ENCODE results near the gene USP8.
"Not testable (repeated sequence)": the region's sequence is repeated elsewhere in the genome, so short reads cannot be mapped to it uniquely, and the experiment has no call there.

USP8 gene

GRCh38 chr15:50484781-50485180, 60.6 kb downstream of the USP8 start:
- DNase-seq (ENCODE audit: extremely low read depth, low read depth) = no peak
- no peak for TF ChIP-seq CTCF (IDR thresholded peaks at IDR 0.05; ENCODE audit: low read depth, low read length, missing control alignments)
- no peak overlapping the region for H3K4me3 ChIP-seq (replicated peaks; ENCODE audit: low read depth, low read length)

GRCh38 chr15:50485389-50485788, 61.2 kb downstream of the USP8 start:
- H3K4me3 ChIP-seq (replicated peaks; ENCODE audit: low read depth, low read length) = no peak overlapping the region
- no peak for TF ChIP-seq CTCF (IDR thresholded peaks at IDR 0.05; ENCODE audit: low read depth, low read length, missing control alignments)
- no peak for DNase-seq (ENCODE audit: extremely low read depth, low read depth)

GRCh38 chr15:50487287-50487686, 63.1 kb downstream of the USP8 start:
- no peak overlapping the region for H3K4me3 ChIP-seq (replicated peaks; ENCODE audit: low read depth, low read length)
- no peak for TF ChIP-seq CTCF (IDR thresholded peaks at IDR 0.05; ENCODE audit: low read depth, low read length, missing control alignments)
- DNase-seq (ENCODE audit: extremely low read depth, low read depth) = no peak

- no peak for TF ChIP-seq CTCF (IDR thresholded peaks at IDR 0.05; ENCODE audit: low read depth, low read length, missing control alignments)
- H3K4me3 ChIP-seq (replicated peaks; ENCODE audit: low read depth, low read length) = no peak overlapping the region
- no peak for DNase-seq (ENCODE audit: extremely low read depth, low read depth)
Observed at GRCh38 chr15:50493625-50494024, 69.4 kb downstream of the USP8 start.

GRCh38 chr15:50494547-50494946, 70.3 kb downstream of the USP8 start:
- not testable (repeated sequence) for DNase-seq (ENCODE audit: extremely low read depth, low read depth); H3K4me3 ChIP-seq (replicated peaks; ENCODE audit: low read depth, low read length)

- no peak overlapping the region for H3K4me3 ChIP-seq (replicated peaks; ENCODE audit: low read depth, low read length)
- no peak for TF ChIP-seq CTCF (IDR thresholded peaks at IDR 0.05; ENCODE audit: low read depth, low read length, missing control alignments)
- DNase-seq (ENCODE audit: extremely low read depth, low read depth) = no peak
Observed at GRCh38 chr15:50496692-50497091, 72.5 kb downstream of the USP8 start.

GRCh38 chr15:50500352-50500751, 76.1 kb downstream of the USP8 start:
- H3K4me3 ChIP-seq (replicated peaks; ENCODE audit: low read depth, low read length) = no peak overlapping the region
- DNase-seq (ENCODE audit: extremely low read depth, low read depth) = no peak
- TF ChIP-seq CTCF (IDR thresholded peaks at IDR 0.05; ENCODE audit: low read depth, low read length, missing control alignments) = no peak
